B cell (primary cell): ENCODE results near the gene EHD1. TPM values are rescaled to one million over a fixed set of nuclear protein-coding genes. Genes with fewer than 3 reads are reported as not detected.

ENCODE experiments used
- ATAC-seq: fragments of 200-7000 bp; cut with Tn5 transposase; one replicate; pipeline ENCODE4 v1.10.0; 2021; ENCODE audit warnings: low read depth, mild to moderate bottlenecking, moderate number of reproducible peaks, moderate library complexity
- CTCF ChIA-PET: fragments of 350-600 bp; sonication (Branson Sonifier 250); formaldehyde crosslinking; loops from one replicate; lab custom pipeline; 2021; ENCODE audit warnings: antibody characterized with exemption, inconsistent platforms; lab: Charles Lee
- POLR2A ChIA-PET: fragments of 350-600 bp; sonication (Branson Sonifier 250); formaldehyde crosslinking; loops from one replicate; lab custom pipeline; 2021; ENCODE audit warnings: antibody characterized with exemption; lab: Charles Lee
- DNase-seq: peaks from one replicate; pipeline ENCODE4 v3.0.0; 2013
- H2AFZ ChIP-seq: 2 replicates; pipeline ENCODE4 v1.6.1; 2012; ENCODE audit warnings: mild to moderate bottlenecking, low read depth, low read length; ENCODE audit not compliant: insufficient read depth, poor library complexity, severe bottlenecking
- H3K27ac ChIP-seq, 2 donors: 1 replicate in 1 of 2; 2 replicates in 1 of 2; pipeline ENCODE4 v1.5.1; 2012 to 2013; ENCODE audit warnings: low read length in 2 of 2, mild to moderate bottlenecking in 2 of 2, moderate library complexity in 1 of 2
- H3K27me3 ChIP-seq, 4 experiments: fragments of 200-600 bp in 1 of 4; sonication (generic) in 1 of 4; replicated peaks in 1 of 4; 1 replicate in 2 of 4; 2 replicates in 2 of 4; pipeline versions ENCODE4 v1.6.1 to v1.7.0; 2013 to 2016; ENCODE audit warnings: low read length in 3 of 4, mild to moderate bottlenecking in 2 of 4, mixed read lengths in 1 of 4, moderate library complexity in 1 of 4; ENCODE audit not compliant: insufficient read depth in 4 of 4, control insufficient read depth in 3 of 4; ENCODE audit errors: control extremely low read depth in 1 of 4
- H3K36me3 ChIP-seq, 2 experiments: replicated peaks in 1 of 2; 1 replicate in 1 of 2; 2 replicates in 1 of 2; pipeline versions ENCODE4 v1.6.1 to v1.7.1; 2013; ENCODE audit warnings: low read length in 1 of 2; ENCODE audit not compliant: insufficient read depth in 2 of 2, control insufficient read depth in 1 of 2; ENCODE audit errors: control extremely low read depth in 1 of 2, extremely low read depth in 1 of 2
- H3K4me1 ChIP-seq, 2 donors: fragments of 200-600 bp in 1 of 2; sonication (generic) in 1 of 2; 1 replicate in 1 of 2; 2 replicates in 1 of 2; pipeline versions ENCODE4 v1.5.1 to v1.6.1; 2013 to 2017; ENCODE audit warnings: low read length in 2 of 2; ENCODE audit not compliant: control insufficient read depth in 2 of 2, insufficient read depth in 2 of 2
- H3K4me2 ChIP-seq: replicated peaks from 2 replicates; pipeline ENCODE3; 2012; ENCODE audit warnings: mild to moderate bottlenecking, low read depth, low read length; ENCODE audit not compliant: poor library complexity, severe bottlenecking
- H3K4me3 ChIP-seq, 5 experiments: fragments of 200-600 bp in 1 of 5; sonication (generic) in 1 of 5; 1 replicate in 3 of 5; 2 replicates in 2 of 5; pipeline versions ENCODE4 v1.5.1 to v1.7.0; 2011 to 2016; ENCODE audit warnings: low read length in 4 of 5, mild to moderate bottlenecking in 4 of 5, low read depth in 2 of 5, control low read depth in 1 of 5, moderate library complexity in 1 of 5; ENCODE audit not compliant: insufficient read depth in 1 of 5; ENCODE audit errors: control extremely low read depth in 1 of 5, extremely low read depth in 1 of 5
- H3K79me2 ChIP-seq: fragments of 200-600 bp; sonication (generic); one replicate; pipeline ENCODE4 v1.6.0; 2016; ENCODE audit warnings: low read length; ENCODE audit not compliant: control insufficient read depth, insufficient read depth
- H3K9ac ChIP-seq: fragments of 200-600 bp; sonication (generic); 2 replicates; pipeline ENCODE4 v1.6.1; 2017; ENCODE audit warnings: mild to moderate bottlenecking, low read length, moderate library complexity
- H3K9me3 ChIP-seq, 3 donors: one replicate each; pipeline versions ENCODE4 v1.6.1 to v1.7.1; 2013; ENCODE audit warnings: low read length in 2 of 3; ENCODE audit not compliant: control insufficient read depth in 2 of 3, insufficient read depth in 1 of 3; ENCODE audit errors: control extremely low read depth in 1 of 3
- H4K20me1 ChIP-seq: 2 replicates; pipeline ENCODE4 v1.6.0; 2012; ENCODE audit warnings: mild to moderate bottlenecking, low read length; ENCODE audit not compliant: insufficient read depth, control insufficient read depth, poor library complexity, severe bottlenecking
- H3K27ac Mint-ChIP-seq: one replicate; pipeline ENCODE4 v1.8.0; 2021; ENCODE audit warnings: mixed read lengths
- H3K27me3 Mint-ChIP-seq: one replicate; pipeline ENCODE4 v1.8.0; 2021; ENCODE audit warnings: mixed read lengths
- H3K4me1 Mint-ChIP-seq: one replicate; pipeline ENCODE4 v1.8.0; 2021; ENCODE audit warnings: mixed read lengths
- H3K4me3 Mint-ChIP-seq: one replicate; pipeline ENCODE4 v1.8.0; 2021; ENCODE audit warnings: mixed read lengths
- H3K9me3 Mint-ChIP-seq: one replicate; pipeline ENCODE4 v1.8.0; 2022; ENCODE audit warnings: mixed read lengths; ENCODE audit not compliant: insufficient read depth
- EZH2 ChIP-seq: IDR thresholded peaks from 2 replicates; pipeline ENCODE4 v1.6.1; 2012; ENCODE audit warnings: borderline replicate concordance, low read depth, mild to moderate bottlenecking, moderate library complexity, low read length; ENCODE audit not compliant: insufficient read depth, poor library complexity, severe bottlenecking
- WGBS: methylation state at CpG from one replicate; pipeline ENCODE4 v1.1.5; 2013; ENCODE audit warnings: missing lambda C conversion rate; ENCODE audit not compliant: insufficient coverage; 5-methylcytosine and 5-hydroxymethylcytosine counted together
- intact Hi-C: fragments of 100-400 bp; cut with micrococcal nuclease; formaldehyde crosslinking; loops from one replicate; pipeline ENCODE4 v1.10.0; 2022
- polyA plus RNA-seq: library from polyadenylated mRNA; depleted of rRNA; stranded (reverse); fragments of >200 nt; gene quantifications from 2 replicates; pipeline ENCODE4 v1.2.3, GENCODE V29; 2012
- total RNA-seq, 2 donors: library from RNA; stranded (reverse); fragments of 120-200 nt in 1 of 2; gene quantifications; 1 replicate in 1 of 2; 2 replicates in 1 of 2; pipeline versions ENCODE4 v1.2.3 to v1.2.4, GENCODE V29; 2013 to 2022
- TF ChIP-seq, protein P1 (sequence below): fragments of 200-600 bp; IDR thresholded peaks from one replicate; pipeline ENCODE4 v1.8.0; 2022; ENCODE audit warnings: antibody characterized with exemption, mild to moderate bottlenecking

The EHD1 gene
- total and polyA plus RNA-seq, 2 donors (not counting 1 experiment from before 2014, with no cell fraction given), result 208 to 280 TPM

DNA sequence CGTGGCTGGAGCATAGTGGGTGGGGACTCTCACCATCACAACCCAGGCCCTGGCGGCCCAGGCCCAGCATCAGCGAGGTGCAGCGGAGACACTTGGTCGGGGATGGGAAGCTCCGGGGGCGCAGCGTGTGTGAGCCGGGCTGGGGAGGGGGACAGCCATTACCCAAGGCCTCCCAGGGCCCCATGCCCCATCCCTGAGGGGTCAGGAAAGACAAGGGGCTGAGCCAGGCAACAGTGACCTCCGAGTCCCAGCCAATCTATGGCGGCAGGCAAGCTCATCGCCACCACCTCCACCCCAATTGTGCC lies 45.3 kb downstream of the EHD1 start:
- Histone ChIP-seq H3K9ac (no peak overlapping the region), H3K4me1 (peaks cover 0 to 4% of the 10 kb centered on the region in 2 donors), H3K79me2 (no peaks in the 10 kb centered on the region), H3K9me3 (no peaks in the 10 kb centered on the region), H3K27ac (no peak overlapping the region), H2AFZ (no peak overlapping the region), H3K4me2 (no peak overlapping the region), H3K4me3 (no peak overlapping the region), H3K27me3 (no peaks in the 10 kb centered on the region), H3K36me3 (peaks cover 0 to 11% of the 10 kb centered on the region in 2 experiments), H4K20me1 (no peaks in the 10 kb centered on the region)
- H3K27ac Mint-ChIP-seq, result no peak overlapping the region
- peaks cover 2% of the 10 kb centered on the region for H3K4me1 Mint-ChIP-seq
- H3K4me3 Mint-ChIP-seq, result no peak overlapping the region
- intact Hi-C loops, result no loop called here
- ATAC-seq, result no peak
- WGBS, result 96% methylated on average over 11 of the region's 12 CpGs
- H3K27me3 Mint-ChIP-seq, result no peaks in the 10 kb centered on the region
- TF ChIP-seq, protein P1, sequence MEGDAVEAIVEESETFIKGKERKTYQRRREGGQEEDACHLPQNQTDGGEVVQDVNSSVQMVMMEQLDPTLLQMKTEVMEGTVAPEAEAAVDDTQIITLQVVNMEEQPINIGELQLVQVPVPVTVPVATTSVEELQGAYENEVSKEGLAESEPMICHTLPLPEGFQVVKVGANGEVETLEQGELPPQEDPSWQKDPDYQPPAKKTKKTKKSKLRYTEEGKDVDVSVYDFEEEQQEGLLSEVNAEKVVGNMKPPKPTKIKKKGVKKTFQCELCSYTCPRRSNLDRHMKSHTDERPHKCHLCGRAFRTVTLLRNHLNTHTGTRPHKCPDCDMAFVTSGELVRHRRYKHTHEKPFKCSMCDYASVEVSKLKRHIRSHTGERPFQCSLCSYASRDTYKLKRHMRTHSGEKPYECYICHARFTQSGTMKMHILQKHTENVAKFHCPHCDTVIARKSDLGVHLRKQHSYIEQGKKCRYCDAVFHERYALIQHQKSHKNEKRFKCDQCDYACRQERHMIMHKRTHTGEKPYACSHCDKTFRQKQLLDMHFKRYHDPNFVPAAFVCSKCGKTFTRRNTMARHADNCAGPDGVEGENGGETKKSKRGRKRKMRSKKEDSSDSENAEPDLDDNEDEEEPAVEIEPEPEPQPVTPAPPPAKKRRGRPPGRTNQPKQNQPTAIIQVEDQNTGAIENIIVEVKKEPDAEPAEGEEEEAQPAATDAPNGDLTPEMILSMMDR, result no peak
- no peak for TF ChIP-seq EZH2
- CTCF ChIA-PET, result no interaction called here
- POLR2A ChIA-PET, result no interaction called here
- H3K9me3 Mint-ChIP-seq, result no peaks in the 10 kb centered on the region
- no peak for DNase-seq

DNA sequence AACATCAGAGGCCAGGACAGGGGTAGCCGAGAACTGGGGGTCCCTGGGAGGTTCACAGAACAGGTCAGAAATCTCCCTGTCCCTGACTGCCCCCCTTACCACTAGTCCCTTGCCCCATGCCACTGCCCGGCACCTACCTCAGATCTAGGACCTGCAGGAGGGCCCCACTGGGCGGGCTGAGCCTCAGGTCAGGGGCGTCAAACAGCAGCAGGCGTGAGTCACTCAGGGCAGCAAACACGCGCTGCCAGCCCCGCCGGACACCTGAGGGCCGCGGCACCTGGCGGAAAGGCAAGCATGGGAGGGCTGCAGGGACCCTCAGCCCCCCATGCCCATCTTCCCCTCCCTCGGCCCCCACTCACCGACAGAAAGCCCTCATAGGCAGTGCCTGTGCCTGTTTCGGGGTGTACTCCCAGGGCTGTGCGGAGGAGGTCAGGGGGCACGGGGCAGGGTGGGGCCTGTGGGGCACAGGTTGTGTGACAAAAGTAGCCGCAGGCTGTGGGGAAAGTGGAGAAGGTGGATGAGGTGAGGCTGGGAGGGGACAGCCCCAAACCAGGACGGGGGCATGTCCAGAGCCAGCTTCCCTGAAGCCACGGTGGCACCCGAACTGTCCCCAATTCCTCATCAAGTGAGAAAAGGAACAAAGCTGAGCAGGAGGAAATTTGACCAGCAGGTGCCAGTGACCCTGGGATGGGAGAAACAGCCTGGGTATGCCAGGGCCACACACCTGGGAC lies 45.8 kb downstream of the EHD1 start:
- ATAC-seq (no peak), DNase-seq (no peak)
- TF ChIP-seq, protein P1, result no peak
- TF ChIP-seq EZH2, result no peak
- Histone ChIP-seq H3K27ac (no peak overlapping the region), H3K36me3 (peaks cover 0 to 11% of the 10 kb centered on the region in 2 experiments), H2AFZ (no peak overlapping the region), H3K9me3 (no peaks in the 10 kb centered on the region), H4K20me1 (no peaks in the 10 kb centered on the region), H3K27me3 (no peaks in the 10 kb centered on the region), H3K4me1 (peaks cover 0 to 4% of the 10 kb centered on the region in 2 donors), H3K9ac (no peak overlapping the region), H3K4me3 (no peak overlapping the region), H3K79me2 (no peaks in the 10 kb centered on the region), H3K4me2 (no peak overlapping the region)
- intact Hi-C loops, result no loop called here
- no peaks in the 10 kb centered on the region for H3K27me3 Mint-ChIP-seq
- H3K4me3 Mint-ChIP-seq, result no peak overlapping the region
- peaks cover 2% of the 10 kb centered on the region for H3K4me1 Mint-ChIP-seq
- no peaks in the 10 kb centered on the region for H3K9me3 Mint-ChIP-seq
- no peak overlapping the region for H3K27ac Mint-ChIP-seq
- POLR2A ChIA-PET, result no interaction called here
- 97% methylated on average over 12 of the region's 21 CpGs for WGBS
- CTCF ChIA-PET, result no interaction called here
